ENCODE measurements around the gene STX4. TPM values are rescaled to one million over a fixed set of nuclear protein-coding genes. Genes with fewer than 3 reads are reported as not detected.
A peak's percentile ranks its signal among the peaks of the same experiment; 100 is the strongest.

The STX4 gene
- total RNA-seq, 1 experiment from 2014 or later, result 17.1 TPM

GRCh38 chr16:31064882-31065461 lies 31.6 kb downstream of the STX4 start:
- peak; percentile 57 for DNase-seq (ENCODE audit: low spot score)

- no peak for DNase-seq (ENCODE audit: low spot score)
Observed at GRCh38 chr16:31067342-31067741, 34.0 kb downstream of the STX4 start.

GRCh38 chr16:31071861-31072260 lies 38.5 kb downstream of the STX4 start:
- DNase-seq (ENCODE audit: low spot score), result no peak

GRCh38 chr16:31072540-31073141 lies 39.3 kb downstream of the STX4 start:
- peak; percentile 17 for DNase-seq (ENCODE audit: low spot score)

GRCh38 chr16:31073142-31073969 lies 40.0 kb downstream of the STX4 start:
- peak; percentile 92 for DNase-seq (ENCODE audit: low spot score)

- DNase-seq (ENCODE audit: low spot score), result peak; percentile 98
Observed at GRCh38 chr16:31073970-31074813, 40.8 kb downstream of the STX4 start, which contains the start of the genes ZNF646 and ZNF668. Gene ZNF646 (plus strand): TSS chr16:31074422. CDS start chr16:31076325, 1,903 bp downstream. Gene ZNF668 (minus strand): TSS chr16:31074240. CDS start chr16:31064459, 9,781 bp downstream.

- no peak for DNase-seq (ENCODE audit: low spot score)
Observed at GRCh38 chr16:31074814-31075183, 41.4 kb downstream of the STX4 start.

- DNase-seq (ENCODE audit: low spot score), result no peak
Observed at GRCh38 chr16:31076319-31076718, 43.0 kb downstream of the STX4 start.

- no peak for DNase-seq (ENCODE audit: low spot score)
Observed at GRCh38 chr16:31077024-31077423, 43.7 kb downstream of the STX4 start.

GRCh38 chr16:31077592-31078396 lies 44.4 kb downstream of the STX4 start:
- no peak for DNase-seq (ENCODE audit: low spot score)

- DNase-seq (ENCODE audit: low spot score), result no peak
Observed at GRCh38 chr16:31078597-31079341, 45.4 kb downstream of the STX4 start.

- DNase-seq (ENCODE audit: low spot score), result no peak
Observed at GRCh38 chr16:31079342-31079944, 46.1 kb downstream of the STX4 start.

GRCh38 chr16:31080035-31080629 lies 46.8 kb downstream of the STX4 start:
- no peak for DNase-seq (ENCODE audit: low spot score)

GRCh38 chr16:31080756-31081419 lies 47.5 kb downstream of the STX4 start:
- no peak for DNase-seq (ENCODE audit: low spot score)

- no peak for DNase-seq (ENCODE audit: low spot score)
Observed at GRCh38 chr16:31081428-31082351, 48.3 kb downstream of the STX4 start.

GRCh38 chr16:31082368-31083045 lies 49.1 kb downstream of the STX4 start:
- no peak for DNase-seq (ENCODE audit: low spot score)

- no peak for DNase-seq (ENCODE audit: low spot score)
Observed at GRCh38 chr16:31083081-31083480, 49.7 kb downstream of the STX4 start.

Measured in HT-29 (cell line).